Keratinocyte (primary cell): ENCODE results near the gene NFATC1.

Source experiments
- CTCF ChIP-seq, 3 experiments: IDR thresholded peaks in 1 of 3; conservative IDR thresholded peaks in 1 of 3; optimal IDR thresholded peaks in 1 of 3; 2 replicates in 2 of 3; 3 replicates in 1 of 3; pipeline versions ENCODE3 to v1.5.1; 2011; ENCODE audit warnings: low read length in 3 of 3, mild to moderate bottlenecking in 3 of 3, moderate library complexity in 2 of 3, control low read depth in 1 of 3, inconsistent platforms in 1 of 3; ENCODE audit not compliant: insufficient read depth in 2 of 3; ENCODE audit errors: extremely low read depth in 1 of 3
- EZH2 ChIP-seq: IDR thresholded peaks from one replicate; pipeline ENCODE4 v1.6.1; 2012; ENCODE audit warnings: inconsistent platforms, mild to moderate bottlenecking, low read length, moderate library complexity

GRCh38 chr18:79558933-79559416 lies 163.2 kb downstream of the NFATC1 start:
- TF ChIP-seq CTCF (optimal IDR thresholded peaks at IDR 0.05 in 1 of 3, IDR thresholded peaks at IDR 0.05 in 1 of 3, conservative IDR thresholded peaks at IDR 0.05 in 1 of 3; ENCODE audit: extremely low read depth in 1 of 3, insufficient read depth in 2 of 3, low read length in 3 of 3) (no peak), EZH2 (no peak)
